Naive thymus-derived CD8-positive, alpha-beta T cell (primary cell): ENCODE results near the gene HS3ST3A1. TPM values are rescaled to one million over a fixed set of nuclear protein-coding genes. Genes with fewer than 3 reads are reported as not detected.

Experiments used
- ATAC-seq, 2 donors: fragments of 150-1000 bp; cut with Tn5 transposase in 1 of 2; sonication (Bioruptor Pico), chemical (Tn5 transposase) in 1 of 2; 1 replicate in 1 of 2; 2 replicates in 1 of 2; pipeline ENCODE4 v1.10.0; 2021; ENCODE audit warnings: mild to moderate bottlenecking in 2 of 2, moderate library complexity in 2 of 2
- POLR2A ChIA-PET: fragments of 350-600 bp; sonication (Branson Sonifier 250); formaldehyde crosslinking; loops from one replicate; lab custom pipeline; 2021; ENCODE audit warnings: antibody characterized with exemption; lab: Charles Lee
- DNase-seq, 10 donors: peaks; one replicate each; pipeline versions ENCODE4 v3.0.0 to v3.0.0-alpha.2; 2020 to 2022
- H3K27ac Mint-ChIP-seq, 10 donors: one replicate each; pipeline ENCODE4 v1.8.0; 2020 to 2022; ENCODE audit warnings: mild to moderate bottlenecking in 10 of 10, mixed read lengths in 10 of 10, moderate library complexity in 4 of 10, inconsistent platforms in 1 of 10
- H3K27me3 Mint-ChIP-seq, 5 donors: one replicate each; pipeline ENCODE4 v1.8.0; 2021 to 2022; ENCODE audit warnings: mixed read lengths in 5 of 5
- H3K36me3 Mint-ChIP-seq, 3 donors: one replicate each; pipeline ENCODE4 v1.8.0; 2020 to 2022; ENCODE audit warnings: mixed read lengths in 3 of 3, mild to moderate bottlenecking in 2 of 3, inconsistent platforms in 1 of 3
- H3K4me1 Mint-ChIP-seq, 4 donors: one replicate each; pipeline ENCODE4 v1.8.0; 2021 to 2022; ENCODE audit warnings: mixed read lengths in 4 of 4
- H3K4me3 Mint-ChIP-seq, 10 donors: one replicate each; pipeline ENCODE4 v1.8.0; 2020 to 2022; ENCODE audit warnings: mild to moderate bottlenecking in 10 of 10, mixed read lengths in 10 of 10, moderate library complexity in 6 of 10, inconsistent platforms in 1 of 10
- H3K9me3 Mint-ChIP-seq, 9 donors: one replicate each; pipeline ENCODE4 v1.8.0; 2020 to 2022; ENCODE audit warnings: mixed read lengths in 9 of 9, mild to moderate bottlenecking in 3 of 9, inconsistent platforms in 1 of 9, moderate library complexity in 1 of 9
- microRNA-seq: library from miRNA; unstranded; fragments of <30 nt; microRNA quantifications from one replicate; pipeline ENCODE4 v1.2.0, GENCODE V29; 2022; ENCODE audit warnings: borderline microRNAs expressed
- polyA plus RNA-seq, 3 donors: library from polyadenylated mRNA; unstranded; fragments of 300-500 nt; fragmentation: Illumina TruSeq; gene quantifications; one replicate each; pipeline ENCODE4 v1.2.3, GENCODE V29; 2021
- total RNA-seq, 8 experiments: library from RNA in 2 of 8; stranded (reverse) in 2 of 8; gene quantifications; one replicate each; pipeline ENCODE4 v1.2.3 and lab custom pipeline; 2021 to 2026

Gene HS3ST3A1
- total and polyA plus RNA-seq, 5 experiments from 2014 or later, result 0.76 to 4.5 (median 2.7) TPM; not detected in 2

GRCh38 chr17:13465678-13466077, 136.1 kb downstream of the HS3ST3A1 start:
- POLR2A ChIA-PET, result no interaction called here
- no peak for DNase-seq
- H3K4me1 Mint-ChIP-seq, result no peaks in the 10 kb centered on the region

GRCh38 chr17:13462673-13463124, 139.0 kb downstream of the HS3ST3A1 start:
- no peak overlapping the region for H3K27ac Mint-ChIP-seq
- POLR2A ChIA-PET, result no interaction called here
- DNase-seq (no peak), ATAC-seq (no peak)
- no peaks in the 10 kb centered on the region for H3K4me1 Mint-ChIP-seq
- H3K27me3 Mint-ChIP-seq, result peaks cover 5 to 30% (median 18%) of the 10 kb centered on the region in 5 donors
- no peaks in the 10 kb centered on the region for H3K36me3 Mint-ChIP-seq
- peaks cover 0 to 9% (median 0%) of the 10 kb centered on the region in 9 donors for H3K9me3 Mint-ChIP-seq
- no peak overlapping the region for H3K4me3 Mint-ChIP-seq

More at GRCh38 chr17:13465678-13466077, 136.1 kb downstream of the HS3ST3A1 start:
- ATAC-seq, result no peak
- peaks cover 0 to 9% (median 0%) of the 10 kb centered on the region in 9 donors for H3K9me3 Mint-ChIP-seq
- H3K4me3 Mint-ChIP-seq, result no peak overlapping the region
- no peaks in the 10 kb centered on the region for H3K36me3 Mint-ChIP-seq
- no peak overlapping the region for H3K27ac Mint-ChIP-seq
- peaks cover 0 to 14% (median 3%) of the 10 kb centered on the region in 5 donors for H3K27me3 Mint-ChIP-seq

- no peak for DNase-seq
- POLR2A ChIA-PET, result no interaction called here
- ATAC-seq, result no peak
- Mint-ChIP-seq H3K4me1 (no peaks in the 10 kb centered on the region), H3K27ac (no peak overlapping the region), H3K9me3 (peaks cover 0 to 9% (median 0%) of the 10 kb centered on the region in 9 donors), H3K36me3 (no peaks in the 10 kb centered on the region), H3K4me3 (no peak overlapping the region), H3K27me3 (peaks cover 5 to 32% (median 18%) of the 10 kb centered on the region in 5 donors)
Observed at GRCh38 chr17:13462146-13462545, 139.6 kb downstream of the HS3ST3A1 start.

- Mint-ChIP-seq H3K27ac (no peak overlapping the region), H3K36me3 (no peaks in the 10 kb centered on the region), H3K4me1 (no peaks in the 10 kb centered on the region), H3K9me3 (peaks cover 0 to 9% (median 0%) of the 10 kb centered on the region in 9 donors), H3K4me3 (no peak overlapping the region), H3K27me3 (peaks cover 5 to 32% (median 18%) of the 10 kb centered on the region in 5 donors)
- ATAC-seq (no peak), DNase-seq (no peak)
- POLR2A ChIA-PET, result no interaction called here
Observed at GRCh38 chr17:13460261-13461000, 141.3 kb downstream of the HS3ST3A1 start.

GRCh38 chr17:13457783-13458182, 143.9 kb downstream of the HS3ST3A1 start:
- Mint-ChIP-seq H3K27me3 (peaks cover 3 to 22% (median 15%) of the 10 kb centered on the region in 5 donors), H3K4me3 (no peak overlapping the region), H3K27ac (no peak overlapping the region), H3K36me3 (no peaks in the 10 kb centered on the region), H3K4me1 (no peaks in the 10 kb centered on the region), H3K9me3 (peaks cover 0 to 2% (median 0%) of the 10 kb centered on the region in 9 donors)
- POLR2A ChIA-PET, result no interaction called here
- no peak for ATAC-seq
- no peak for DNase-seq

Small RNA genes lying within 50 kb of the gene (microRNA-seq; reads per million reads assigned to microRNA genes)
- gene MIR548H3, result not detected
